ENCODE data around the gene SLC25A12. TPM values are rescaled to one million over a fixed set of nuclear protein-coding genes. Genes with fewer than 3 reads are reported as not detected.

Gene SLC25A12
- total RNA-seq, 4 donors from 2014 or later = 18.5 to 37.4 (median 24.9) TPM

DNA sequence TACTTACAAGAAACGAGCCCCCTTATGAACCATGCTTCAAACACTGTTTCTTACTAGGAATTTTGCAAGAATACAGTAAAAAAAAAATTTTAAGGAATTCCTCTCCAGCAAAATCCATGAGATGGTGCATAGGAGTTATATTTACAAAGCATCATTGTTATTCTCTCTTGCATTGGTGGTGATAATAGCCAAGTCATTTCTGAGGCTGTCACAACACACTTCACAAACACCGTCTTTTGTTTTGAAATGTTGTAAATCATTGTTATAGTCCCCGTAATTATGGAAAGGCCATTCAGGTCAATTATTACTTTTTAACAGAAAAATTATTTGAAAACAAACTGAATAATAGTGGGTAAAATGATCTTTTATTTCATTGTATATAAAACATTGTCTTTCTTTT, 146.7 kb downstream of the SLC25A12 start:
- Histone ChIP-seq H3K36me3 (peaks cover 86% of the 10 kb centered on the region), H3K27me3 (no peaks in the 10 kb centered on the region)

GRCh38 chr2:171745806-171746205, 148.2 kb downstream of the SLC25A12 start:
- no peak for DNase-seq (ENCODE audit: low spot score in 2 of 2)
- Histone ChIP-seq H3K27me3 (no peaks in the 10 kb centered on the region), H3K4me3 (no peak overlapping the region), H3K27ac (no peak overlapping the region), H3K4me1 (no peaks in the 10 kb centered on the region), H3K9me3 (no peaks in the 10 kb centered on the region), H3K36me3 (peaks cover 90% of the 10 kb centered on the region)
- WGBS = 85% methylated on average over 4 of the region's 4 CpGs
- TF ChIP-seq EP300 (IDR thresholded peaks at IDR 0.05) (no peak), POLR2AphosphoS5 (IDR thresholded peaks at IDR 0.05) (no peak), POLR2A (IDR thresholded peaks at IDR 0.05) (no peak)
- TF ChIP-seq, protein P1, sequence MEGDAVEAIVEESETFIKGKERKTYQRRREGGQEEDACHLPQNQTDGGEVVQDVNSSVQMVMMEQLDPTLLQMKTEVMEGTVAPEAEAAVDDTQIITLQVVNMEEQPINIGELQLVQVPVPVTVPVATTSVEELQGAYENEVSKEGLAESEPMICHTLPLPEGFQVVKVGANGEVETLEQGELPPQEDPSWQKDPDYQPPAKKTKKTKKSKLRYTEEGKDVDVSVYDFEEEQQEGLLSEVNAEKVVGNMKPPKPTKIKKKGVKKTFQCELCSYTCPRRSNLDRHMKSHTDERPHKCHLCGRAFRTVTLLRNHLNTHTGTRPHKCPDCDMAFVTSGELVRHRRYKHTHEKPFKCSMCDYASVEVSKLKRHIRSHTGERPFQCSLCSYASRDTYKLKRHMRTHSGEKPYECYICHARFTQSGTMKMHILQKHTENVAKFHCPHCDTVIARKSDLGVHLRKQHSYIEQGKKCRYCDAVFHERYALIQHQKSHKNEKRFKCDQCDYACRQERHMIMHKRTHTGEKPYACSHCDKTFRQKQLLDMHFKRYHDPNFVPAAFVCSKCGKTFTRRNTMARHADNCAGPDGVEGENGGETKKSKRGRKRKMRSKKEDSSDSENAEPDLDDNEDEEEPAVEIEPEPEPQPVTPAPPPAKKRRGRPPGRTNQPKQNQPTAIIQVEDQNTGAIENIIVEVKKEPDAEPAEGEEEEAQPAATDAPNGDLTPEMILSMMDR (IDR thresholded peaks at IDR 0.05) = no peak

More for the DNA sequence above, 146.7 kb downstream of the SLC25A12 start:
- 88% methylated on average over 3 of the region's 3 CpGs for WGBS
- no peak for TF ChIP-seq POLR2AphosphoS5 (IDR thresholded peaks at IDR 0.05)
- no peak for TF ChIP-seq POLR2A (IDR thresholded peaks at IDR 0.05)
- TF ChIP-seq, protein P1 (IDR thresholded peaks at IDR 0.05) = no peak
- no peak for TF ChIP-seq EP300 (IDR thresholded peaks at IDR 0.05)
- H3K4me3 ChIP-seq = no peak overlapping the region
- no peak overlapping the region for H3K27ac ChIP-seq
- no peak for DNase-seq (ENCODE audit: low spot score in 2 of 2)
- H3K9me3 ChIP-seq = no peaks in the 10 kb centered on the region
- no peaks in the 10 kb centered on the region for H3K4me1 ChIP-seq

DNA sequence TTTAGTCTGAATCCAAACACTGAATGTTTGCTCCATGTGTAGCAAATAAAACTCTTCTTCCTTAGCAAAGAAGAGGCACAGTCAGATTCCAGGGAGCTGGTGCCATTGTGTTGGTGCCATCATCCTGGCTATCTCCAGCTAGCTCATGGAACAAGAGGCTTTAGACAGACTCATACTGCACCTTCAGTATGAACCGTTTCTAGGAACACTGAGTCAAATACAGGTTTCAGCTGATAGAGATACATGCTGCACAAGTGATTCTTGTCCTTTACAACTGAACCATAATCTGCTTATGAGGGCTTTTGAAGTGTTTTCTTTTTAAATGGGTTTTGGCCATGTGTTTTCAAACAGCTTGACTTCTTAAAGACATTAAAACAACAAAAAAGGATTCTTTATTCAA, 148.9 kb downstream of the SLC25A12 start:
- Histone ChIP-seq H3K4me1 (no peaks in the 10 kb centered on the region), H3K27me3 (no peaks in the 10 kb centered on the region), H3K36me3 (peaks cover 90% of the 10 kb centered on the region), H3K27ac (no peak overlapping the region), H3K9me3 (no peaks in the 10 kb centered on the region), H3K4me3 (no peak overlapping the region)
- no peak for DNase-seq (ENCODE audit: low spot score in 2 of 2)
- no peak for TF ChIP-seq POLR2A (IDR thresholded peaks at IDR 0.05)
- TF ChIP-seq POLR2AphosphoS5 (IDR thresholded peaks at IDR 0.05) = no peak
- TF ChIP-seq, protein P1 (IDR thresholded peaks at IDR 0.05) = no peak
- TF ChIP-seq EP300 (IDR thresholded peaks at IDR 0.05) = no peak
- 95% methylated on average over 1 of the region's 1 CpG for WGBS

DNA sequence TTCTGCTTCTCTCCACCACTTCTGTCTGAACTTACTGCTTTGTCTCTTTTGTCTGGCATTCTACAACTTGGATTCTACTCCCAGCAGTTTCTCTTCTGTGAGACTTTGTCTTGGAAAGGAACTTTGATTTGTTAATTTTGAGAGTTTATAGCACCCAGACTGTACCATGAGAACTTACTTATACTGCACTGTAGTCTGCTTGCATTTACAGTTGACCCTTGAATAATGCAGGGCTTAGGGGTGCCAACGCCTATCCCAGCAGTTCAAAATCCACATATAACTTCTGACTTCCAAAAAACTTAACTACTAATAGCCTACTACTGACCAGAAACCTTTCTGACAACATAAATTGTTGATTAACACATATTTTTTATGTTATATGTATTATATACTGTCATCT, 151.3 kb downstream of the SLC25A12 start:
- Histone ChIP-seq H3K9me3 (no peaks in the 10 kb centered on the region), H3K4me1 (no peaks in the 10 kb centered on the region), H3K27me3 (no peaks in the 10 kb centered on the region), H3K4me3 (no peak overlapping the region), H3K27ac (no peak overlapping the region), H3K36me3 (peaks cover 79% of the 10 kb centered on the region)
- 96% methylated on average over 1 of the region's 1 CpG for WGBS
- TF ChIP-seq POLR2AphosphoS5 (IDR thresholded peaks at IDR 0.05) = no peak
- TF ChIP-seq, protein P1 (IDR thresholded peaks at IDR 0.05) = no peak
- no peak for TF ChIP-seq POLR2A (IDR thresholded peaks at IDR 0.05)
- no peak for TF ChIP-seq EP300 (IDR thresholded peaks at IDR 0.05)
- no peak for DNase-seq (ENCODE audit: low spot score in 2 of 2)

- Histone ChIP-seq H3K9me3 (no peaks in the 10 kb centered on the region), H3K36me3 (peaks cover 77% of the 10 kb centered on the region), H3K27ac (no peak overlapping the region), H3K27me3 (no peaks in the 10 kb centered on the region), H3K4me1 (no peaks in the 10 kb centered on the region), H3K4me3 (no peak overlapping the region)
- TF ChIP-seq POLR2AphosphoS5 (IDR thresholded peaks at IDR 0.05) = no peak
- TF ChIP-seq POLR2A (IDR thresholded peaks at IDR 0.05) = no peak
- no peak for TF ChIP-seq EP300 (IDR thresholded peaks at IDR 0.05)
- DNase-seq (ENCODE audit: low spot score in 2 of 2) = no peak
- 56% methylated on average over 2 of the region's 2 CpGs for WGBS
These were observed 152.9 kb downstream of the SLC25A12 start for GRCh38 chr2:171741189-171741588.

Measured in suprapubic skin (tissue), 4 donors.